H1 (cell line): Measurements from ENCODE around the gene SYNJ2. TPM values are rescaled to one million over a fixed set of nuclear protein-coding genes. Genes with fewer than 3 reads are reported as not detected.

Source experiments
- BACH1 ChIP-seq: IDR thresholded peaks from 2 replicates; pipeline ENCODE4 v1.6.1; 2012; ENCODE audit warnings: low read length, improper control_type of control experiment
- CBX8 ChIP-seq: fragments of 300-800, 300-1000 bp; sonication (generic); IDR thresholded peaks from 2 replicates; pipeline ENCODE4 v1.7.1; 2016; ENCODE audit warnings: low read depth, low read length, borderline replicate concordance
- CHD2 ChIP-seq: IDR thresholded peaks from 2 replicates; pipeline ENCODE4 v1.6.1; 2012; ENCODE audit warnings: low read length, improper control_type of control experiment
- GABPA ChIP-seq: IDR thresholded peaks from 2 replicates; pipeline ENCODE4 v1.6.1; 2011; ENCODE audit warnings: mild to moderate bottlenecking, low read length, moderate library complexity, borderline replicate concordance; ENCODE audit not compliant: insufficient read depth
- POU5F1 ChIP-seq: IDR thresholded peaks from 2 replicates; pipeline ENCODE4 v1.6.1; 2011; ENCODE audit warnings: low read depth, mild to moderate bottlenecking, low read length, moderate library complexity
- SIN3A ChIP-seq, 2 experiments: IDR thresholded peaks in 1 of 2; conservative IDR thresholded peaks in 1 of 2; 2 replicates each; pipeline ENCODE4 v1.6.1; 2011 to 2012; ENCODE audit warnings: low read length in 2 of 2, improper control_type of control experiment in 1 of 2, low read depth in 1 of 2, mild to moderate bottlenecking in 1 of 2
- SP1 ChIP-seq: IDR thresholded peaks from 2 replicates; pipeline ENCODE4 v1.6.1; 2011; ENCODE audit warnings: low read depth, low read length
- SP4 ChIP-seq: IDR thresholded peaks from 2 replicates; pipeline ENCODE4 v1.6.1; 2012; ENCODE audit warnings: low read length, inconsistent platforms
- TAF7 ChIP-seq: optimal IDR thresholded peaks from 2 replicates; pipeline ENCODE3; 2011; ENCODE audit warnings: low read depth, mild to moderate bottlenecking, inconsistent platforms, low read length, moderate library complexity, borderline replicate concordance
- ZNF274 ChIP-seq: IDR thresholded peaks from 2 replicates; pipeline ENCODE4 v1.7.0; 2012; ENCODE audit warnings: low read length, borderline replicate concordance; ENCODE audit errors: extremely low read depth
- polyA plus RNA-seq, 7 experiments: library from polyadenylated mRNA; depleted of rRNA in 3 of 7; stranded (reverse) in 5 of 7; unstranded in 2 of 7; fragments of >200 nt in 5 of 7; fragments of 200-250 nt in 2 of 7; gene quantifications; 1 replicate in 5 of 7; 2 replicates in 1 of 7; 4 replicates in 1 of 7; pipeline versions ENCODE4 v1.2.1 to v1.2.3, GENCODE V29; 2011 to 2013; ENCODE audit warnings: missing spikeins in 2 of 7, mixed read lengths in 2 of 7
- total RNA-seq: library from RNA; stranded (reverse); fragmentation: NEBNext Ultra II Directional; extraction: Animal tissue kit (Norgen Biotek cat#: 25700); gene quantifications from 2 replicates; pipeline ENCODE4 v1.2.1, GENCODE V29; 2021

The SYNJ2 gene
- total and polyA plus RNA-seq, 2 of the 8 experiments (the other 6 are each of a cell fraction or from before 2014, with no cell fraction given): 3.7 to 13.9 TPM

DNA sequence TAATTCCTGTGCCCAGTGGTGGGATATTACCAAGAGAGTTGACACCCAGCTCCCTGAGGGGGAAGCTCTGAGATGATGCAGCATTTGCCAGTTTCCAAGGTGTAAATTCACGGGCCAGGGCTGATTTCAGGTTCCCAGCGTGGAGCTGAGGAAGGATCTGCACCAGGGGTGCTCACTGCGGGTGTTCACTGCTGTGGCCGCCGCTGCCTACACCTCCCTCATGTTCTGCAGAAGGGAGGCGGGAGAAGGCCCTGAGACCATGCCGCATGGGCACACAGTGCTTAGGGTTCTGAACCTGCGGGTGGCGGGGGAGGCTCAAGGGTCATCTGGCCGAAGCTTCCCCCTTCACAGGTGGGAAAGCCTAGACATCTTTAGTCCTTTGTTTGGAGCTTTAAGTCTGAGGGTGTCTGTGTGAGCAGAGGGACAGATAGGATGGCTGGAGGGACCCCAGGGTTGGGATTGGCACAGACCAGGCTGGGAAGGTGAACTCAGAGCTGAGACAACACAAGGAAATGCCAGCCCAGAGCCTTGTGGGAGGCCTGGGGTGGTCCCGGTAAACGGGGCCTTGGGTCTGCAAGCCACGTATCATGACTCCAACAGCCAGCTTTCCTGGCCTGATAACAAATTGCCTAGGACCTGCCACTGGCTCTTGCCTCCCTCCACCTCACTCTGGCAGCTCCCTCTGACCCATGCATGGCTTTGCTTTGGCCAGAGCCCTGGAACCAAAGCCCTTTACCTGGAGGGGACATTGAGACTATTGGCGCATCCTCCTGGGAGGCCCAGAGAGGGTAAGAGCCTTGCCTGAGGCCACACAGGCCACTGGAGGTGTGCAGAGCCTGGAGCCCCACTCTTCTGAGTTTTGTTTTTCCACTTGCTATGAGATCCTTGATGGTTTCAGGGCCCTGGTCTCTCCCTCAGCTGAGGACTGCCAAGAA is 40.4 kb downstream of the SYNJ2 start (continued):
- no peak for TF ChIP-seq SP4
- TF ChIP-seq TAF7: no peak
- no peak for TF ChIP-seq CBX8
- TF ChIP-seq SIN3A (conservative IDR thresholded peaks at IDR 0.05 in 1 of 2, IDR thresholded peaks at IDR 0.05 in 1 of 2; ENCODE audit: low read depth in 1 of 2, low read length in 2 of 2): no peak
- no peak for TF ChIP-seq GABPA
- TF ChIP-seq SP1: no peak
- no peak for TF ChIP-seq BACH1
- no peak for TF ChIP-seq POU5F1
- no peak for TF ChIP-seq ZNF274
- no peak for TF ChIP-seq CHD2
